ENCODE measurements around the gene PDE4D.

Gene PDE4D

GRCh38 chr5:58927181-58927580 is 966.3 kb downstream of the PDE4D start:
- DNase-seq (ENCODE audit: low spot score) = no peak

- DNase-seq (ENCODE audit: low spot score) = no peak
These were observed 967.0 kb downstream of the PDE4D start for GRCh38 chr5:58926541-58926935.

GRCh38 chr5:58925627-58926540 is 967.6 kb downstream of the PDE4D start:
- no peak for DNase-seq (ENCODE audit: low spot score)

GRCh38 chr5:58924306-58924705 is 969.2 kb downstream of the PDE4D start:
- no peak for DNase-seq (ENCODE audit: low spot score)

- DNase-seq (ENCODE audit: low spot score) = no peak
These were observed 970.2 kb downstream of the PDE4D start for GRCh38 chr5:58923355-58923754.

- no peak for DNase-seq (ENCODE audit: low spot score)
These were observed 970.9 kb downstream of the PDE4D start for GRCh38 chr5:58922461-58923171.

- DNase-seq (ENCODE audit: low spot score) = no peak
These were observed 972.4 kb downstream of the PDE4D start for GRCh38 chr5:58921159-58921558.

- DNase-seq (ENCODE audit: low spot score) = no peak
These were observed 973.7 kb downstream of the PDE4D start for GRCh38 chr5:58919833-58920232.

All from hematopoietic multipotent progenitor cell treated with erythropoietin and hydrocortisone succinate and interleukin-3 and kit ligand, for 15 days (in vitro differentiated cells).